ENCODE measurements around the gene F11R.

F11R gene

GRCh38 chr1:160963521-160963920 is 57.4 kb downstream of the F11R start:
- DNase-seq (ENCODE audit: low read depth) = no peak

GRCh38 chr1:160961419-160961818 is 59.5 kb downstream of the F11R start:
- no peak for DNase-seq (ENCODE audit: low read depth)

DNA sequence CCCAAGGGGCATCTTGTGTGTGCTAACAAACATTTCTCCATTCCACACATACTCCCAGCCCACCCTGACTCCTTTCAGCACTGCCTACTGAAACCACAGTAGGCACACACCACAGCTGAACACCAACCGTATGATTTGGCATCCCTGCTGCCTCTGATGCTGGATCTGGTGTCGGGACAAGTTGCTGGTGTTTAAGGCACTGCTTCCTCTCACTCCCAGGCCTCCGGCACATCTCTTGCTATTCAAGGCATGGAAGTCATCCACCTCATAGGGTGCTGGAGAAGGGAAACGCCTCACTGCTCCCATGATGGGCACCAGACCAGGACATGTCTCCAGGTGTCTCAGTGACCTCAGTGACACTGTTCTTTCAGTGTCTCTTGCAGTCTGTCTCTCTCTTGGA is 64.0 kb downstream of the F11R start:
- DNase-seq (ENCODE audit: low read depth) = no peak

DNA sequence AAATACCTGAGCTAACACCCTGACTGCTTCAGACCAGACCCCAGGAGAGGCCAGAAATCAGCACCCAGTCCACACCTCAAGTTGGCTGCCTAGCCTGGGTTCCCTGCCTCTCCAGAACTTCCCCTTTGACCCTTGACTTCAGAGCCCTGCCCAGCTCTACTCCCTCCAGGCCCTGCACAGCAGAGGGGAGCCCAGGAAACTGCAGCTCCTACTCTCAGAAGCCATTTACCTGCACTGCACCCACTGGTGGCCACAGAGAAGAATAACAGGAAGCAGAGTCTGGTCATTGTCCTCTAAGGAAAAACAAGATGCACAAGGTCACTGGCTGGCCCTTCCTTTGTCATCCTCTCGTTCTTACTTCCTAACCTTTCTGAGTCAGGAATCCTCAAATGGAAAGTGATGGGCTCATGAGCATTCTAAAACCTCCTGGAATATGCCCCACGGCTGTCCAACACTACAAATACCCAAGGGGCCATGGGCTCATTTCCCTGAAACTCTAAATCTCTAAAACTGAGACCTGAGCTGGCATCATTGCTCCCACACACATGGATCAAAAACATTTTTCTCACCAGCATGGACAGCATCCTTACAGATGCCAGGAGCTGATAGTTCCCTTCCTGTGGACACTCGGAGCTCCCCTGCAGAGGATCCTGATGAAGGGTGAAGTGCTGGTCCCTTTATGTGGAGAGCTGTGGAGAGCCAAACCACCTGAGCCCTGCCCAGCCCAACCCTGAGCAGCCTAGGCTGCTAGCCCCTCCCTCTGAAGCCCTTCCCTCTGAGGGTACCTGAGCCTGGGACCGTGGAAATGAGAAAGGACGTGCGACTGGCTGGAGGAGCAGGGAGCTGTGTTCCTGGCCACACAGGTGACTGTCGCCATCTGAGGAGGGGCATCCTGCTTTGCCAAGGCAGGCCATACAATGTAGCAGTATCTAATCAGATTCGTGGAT is 66.5 kb downstream of the F11R start, which contains the start of gene ITLN2:
Gene ITLN2 (minus strand): TSS at position 652 of the 947 bp plus-strand sequence. CDS start 68 bp downstream, at position 584.
- DNase-seq (ENCODE audit: low read depth) = peak; percentile 59

- DNase-seq (ENCODE audit: low read depth) = peak; percentile 69
These were observed 67.9 kb downstream of the F11R start for GRCh38 chr1:160953030-160953429.

- no peak for DNase-seq (ENCODE audit: low read depth)
These were observed 68.8 kb downstream of the F11R start for GRCh38 chr1:160952129-160952510.

DNA sequence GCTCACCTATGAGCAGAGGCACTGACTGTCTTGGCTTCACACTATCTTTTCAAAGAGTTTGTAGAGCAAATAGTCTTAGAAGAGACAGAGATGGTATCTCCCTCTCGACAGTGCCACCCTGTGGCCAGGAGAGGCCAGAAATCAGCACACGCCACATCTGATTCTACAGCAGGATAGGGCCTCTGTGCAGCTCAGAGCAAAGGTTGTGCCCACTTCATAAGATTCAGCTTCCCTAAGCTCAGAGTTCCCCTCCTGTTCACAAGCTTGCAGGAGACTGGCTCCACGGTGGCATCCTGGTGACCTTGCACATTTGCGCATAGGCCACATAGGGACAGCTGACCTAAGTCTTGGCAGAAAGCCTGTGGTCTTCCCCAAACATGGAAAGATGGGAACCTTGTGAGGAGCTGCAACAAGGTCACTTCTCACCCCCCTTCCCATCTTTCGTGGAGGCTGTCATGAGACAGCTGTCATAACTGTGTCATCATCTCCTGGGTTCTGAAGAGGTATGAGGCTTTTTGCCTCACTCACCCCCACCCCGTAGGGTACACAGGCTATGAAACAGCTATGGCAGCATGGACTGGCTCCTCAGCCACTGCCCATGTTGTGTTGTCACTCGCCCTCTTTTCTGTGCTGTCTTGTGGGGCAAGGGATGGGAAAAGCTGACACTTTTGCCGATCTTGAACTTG is 69.4 kb downstream of the F11R start:
- DNase-seq (ENCODE audit: low read depth) = peak; percentile 84

DNA sequence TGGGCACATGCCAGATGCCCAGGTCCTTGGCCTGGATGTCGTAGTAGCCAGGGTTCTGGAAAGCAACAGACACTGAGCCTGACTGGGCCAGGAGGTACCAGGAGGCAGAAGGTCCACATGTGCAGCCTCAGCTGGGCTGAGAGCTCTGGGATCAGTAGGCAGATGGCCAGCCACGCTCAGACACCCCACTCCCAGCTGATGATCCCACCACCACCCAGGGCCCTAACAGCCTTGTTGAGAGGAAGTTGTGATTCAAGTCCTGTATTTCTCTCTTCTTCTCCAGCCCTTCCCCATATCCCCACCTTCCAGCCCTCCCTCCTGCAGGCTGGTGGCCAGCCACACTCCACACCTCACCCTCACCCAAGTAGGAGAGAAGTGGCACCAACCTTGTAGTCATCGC is 70.3 kb downstream of the F11R start:
- no peak for DNase-seq (ENCODE audit: low read depth)

DNA sequence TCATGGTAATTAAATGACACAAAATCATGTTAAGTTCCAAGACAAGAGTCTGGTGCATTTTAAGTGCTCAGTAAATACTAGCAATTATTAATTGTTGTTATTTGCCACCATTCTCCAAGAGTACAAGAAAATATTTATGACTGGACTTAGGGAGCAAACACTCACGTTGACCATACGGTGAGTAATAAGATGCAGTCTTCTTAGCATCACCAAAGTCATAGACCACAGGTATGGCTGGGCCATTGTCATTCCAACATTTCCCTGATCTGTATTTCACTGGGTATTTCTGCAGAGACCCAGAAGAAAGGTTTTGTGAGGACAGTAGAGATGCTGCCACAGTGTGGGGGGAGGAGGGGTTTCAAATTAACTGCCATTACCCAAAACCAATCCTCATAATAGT is 71.1 kb downstream of the F11R start:
- peak; percentile 37 for DNase-seq (ENCODE audit: low read depth)

- DNase-seq (ENCODE audit: low read depth) = peak; percentile 88
These were observed 71.6 kb downstream of the F11R start for GRCh38 chr1:160949216-160949880.

- peak; percentile 99 for DNase-seq (ENCODE audit: low read depth)
These were observed 73.7 kb downstream of the F11R start for GRCh38 chr1:160947174-160947759.

- peak; percentile 87 for DNase-seq (ENCODE audit: low read depth)
These were observed 75.1 kb downstream of the F11R start for GRCh38 chr1:160945881-160946280.

All from amniotic epithelial cell (primary cell).